Measurements from ENCODE around the gene SDR39U1. TPM values are rescaled to one million over a fixed set of nuclear protein-coding genes. Genes with fewer than 3 reads are reported as not detected.

SDR39U1 gene
- total RNA-seq, 2 donors from 2014 or later: 40.4 to 41.3 TPM

GRCh38 chr14:24434036-24434435 lies 8.5 kb downstream of the SDR39U1 start:
- Histone ChIP-seq H3K27me3 (ENCODE audit: control insufficient read depth, insufficient read depth, low read length, poor library complexity, severe bottlenecking) (no peaks in the 10 kb centered on the region), H3K36me3 (ENCODE audit: control insufficient read depth, insufficient read depth, low read length) (peaks cover 38% of the 10 kb centered on the region), H3K9me3 (ENCODE audit: control insufficient read depth, low read length) (no peaks in the 10 kb centered on the region), H3K4me3 (ENCODE audit: low read length) (no peak overlapping the region), H3K27ac (ENCODE audit: low read depth, low read length) (no peak overlapping the region), H3K9ac (ENCODE audit: extremely low read depth, low read length, poor library complexity, severe bottlenecking) (no peak overlapping the region), H3K4me1 (ENCODE audit: control insufficient read depth, insufficient read depth, low read length) (peaks cover 6% of the 10 kb centered on the region)
- TF ChIP-seq CTCF (conservative IDR thresholded peaks at IDR 0.05): no peak
- H3K4me3 Mint-ChIP-seq: no peak overlapping the region
- 90 to 94% methylated on average over 6 to 7 of the region's 7 CpGs for WGBS, 2 experiments (ENCODE audit: insufficient coverage in 1 of 2, insufficient read length in 1 of 2)
- H3K27me3 Mint-ChIP-seq (ENCODE audit: insufficient read depth): peaks cover under 1% of the 10 kb centered on the region
- H3K27ac Mint-ChIP-seq: no peak overlapping the region
- H3K36me3 Mint-ChIP-seq (ENCODE audit: low read depth): peaks cover 45% of the 10 kb centered on the region
- no peak for DNase-seq
- peaks cover 20% of the 10 kb centered on the region for H3K4me1 Mint-ChIP-seq
- no peaks in the 10 kb centered on the region for H3K9me3 Mint-ChIP-seq

GRCh38 chr14:24432259-24433131 lies 10.1 kb downstream of the SDR39U1 start:
- no peaks in the 10 kb centered on the region for H3K27me3 ChIP-seq (ENCODE audit: control insufficient read depth, insufficient read depth, low read length, poor library complexity, severe bottlenecking)
- H3K4me1 ChIP-seq (ENCODE audit: control insufficient read depth, insufficient read depth, low read length): peaks cover 3% of the 10 kb centered on the region
- no peaks in the 10 kb centered on the region for H3K9me3 ChIP-seq (ENCODE audit: control insufficient read depth, low read length)
- H3K36me3 Mint-ChIP-seq (ENCODE audit: low read depth): peaks cover 29% of the 10 kb centered on the region
- peaks cover 17% of the 10 kb centered on the region for H3K4me1 Mint-ChIP-seq
- no peak overlapping the region for H3K27ac ChIP-seq (ENCODE audit: low read depth, low read length)
- no peak overlapping the region for H3K4me3 Mint-ChIP-seq
- no peak overlapping the region for H3K9ac ChIP-seq (ENCODE audit: extremely low read depth, low read length, poor library complexity, severe bottlenecking)
- peaks cover 22% of the 10 kb centered on the region for H3K36me3 ChIP-seq (ENCODE audit: control insufficient read depth, insufficient read depth, low read length)
- no peak overlapping the region for H3K4me3 ChIP-seq (ENCODE audit: low read length)
- no peak overlapping the region for H3K27ac Mint-ChIP-seq
- DNase-seq: no peak
- H3K27me3 Mint-ChIP-seq (ENCODE audit: insufficient read depth): peaks cover 5% of the 10 kb centered on the region
- TF ChIP-seq CTCF (conservative IDR thresholded peaks at IDR 0.05): no peak
- no peaks in the 10 kb centered on the region for H3K9me3 Mint-ChIP-seq
- 95 to 96% methylated on average over 13 to 24 of the region's 24 CpGs for WGBS, 2 experiments (ENCODE audit: insufficient coverage in 1 of 2, insufficient read length in 1 of 2)

- peak; percentile 98 for DNase-seq
- H3K4me1 ChIP-seq (ENCODE audit: control insufficient read depth, insufficient read depth, low read length): no peaks in the 10 kb centered on the region
- H3K36me3 ChIP-seq (ENCODE audit: control insufficient read depth, insufficient read depth, low read length): peaks cover 16% of the 10 kb centered on the region
- no peak overlapping the region for H3K4me3 ChIP-seq (ENCODE audit: low read length)
- Mint-ChIP-seq H3K4me3 (peak overlapping the region; percentile 76), H3K9me3 (no peaks in the 10 kb centered on the region), H3K27ac (peak overlapping the region; percentile 72), H3K27me3 (ENCODE audit: insufficient read depth) (peaks cover 5% of the 10 kb centered on the region), H3K4me1 (peaks cover 22% of the 10 kb centered on the region), H3K36me3 (ENCODE audit: low read depth) (peaks cover 25% of the 10 kb centered on the region)
- no peak overlapping the region for H3K27ac ChIP-seq (ENCODE audit: low read depth, low read length)
- H3K9ac ChIP-seq (ENCODE audit: extremely low read depth, low read length, poor library complexity, severe bottlenecking): no peak overlapping the region
- no peaks in the 10 kb centered on the region for H3K9me3 ChIP-seq (ENCODE audit: control insufficient read depth, low read length)
- peak; percentile 96 for TF ChIP-seq CTCF (conservative IDR thresholded peaks at IDR 0.05)
- H3K27me3 ChIP-seq (ENCODE audit: control insufficient read depth, insufficient read depth, low read length, poor library complexity, severe bottlenecking): no peaks in the 10 kb centered on the region
- 60 to 71% methylated on average over 8 to 15 of the region's 15 CpGs for WGBS, 2 experiments (ENCODE audit: insufficient coverage in 1 of 2, insufficient read length in 1 of 2)
Measured at GRCh38 chr14:24431569-24432258, 10.9 kb downstream of the SDR39U1 start.
